ENCODE data around the gene LRRTM4.
"Not testable (repeated sequence)": the region's sequence is repeated elsewhere in the genome, so short reads cannot be mapped to it uniquely, and the experiment has no call there.

LRRTM4 gene

GRCh38 chr2:77155511-77155910, 366.7 kb downstream of the LRRTM4 start:
- DNase-seq: no peak

GRCh38 chr2:77149565-77149964, 372.6 kb downstream of the LRRTM4 start:
- DNase-seq: no peak

- no peak for DNase-seq
Measured at GRCh38 chr2:77147153-77147552, 375.0 kb downstream of the LRRTM4 start.

GRCh38 chr2:77144772-77145171, 377.4 kb downstream of the LRRTM4 start:
- no peak for DNase-seq

GRCh38 chr2:77142141-77142540, 380.0 kb downstream of the LRRTM4 start:
- DNase-seq: no peak

GRCh38 chr2:77128479-77128878, 393.7 kb downstream of the LRRTM4 start:
- DNase-seq: not testable (repeated sequence)

GRCh38 chr2:77127345-77127744, 394.8 kb downstream of the LRRTM4 start:
- no peak for DNase-seq

- no peak for DNase-seq
Measured at GRCh38 chr2:77121518-77121917, 400.7 kb downstream of the LRRTM4 start.

- no peak for DNase-seq
Measured at GRCh38 chr2:77119333-77119732, 402.8 kb downstream of the LRRTM4 start.

GRCh38 chr2:77108915-77109314, 413.3 kb downstream of the LRRTM4 start:
- DNase-seq: no peak

- DNase-seq: no peak
Measured at GRCh38 chr2:77105008-77105407, 417.2 kb downstream of the LRRTM4 start.

- DNase-seq: peak; percentile 27
Measured at GRCh38 chr2:77104554-77104953, 417.6 kb downstream of the LRRTM4 start.

- DNase-seq: no peak
Measured at GRCh38 chr2:77102927-77103326, 419.2 kb downstream of the LRRTM4 start.

GRCh38 chr2:77101796-77102452, 420.3 kb downstream of the LRRTM4 start:
- DNase-seq: no peak

GRCh38 chr2:77099961-77100360, 422.2 kb downstream of the LRRTM4 start:
- no peak for DNase-seq

- not testable (repeated sequence) for DNase-seq
Measured at GRCh38 chr2:77095525-77095924, 426.7 kb downstream of the LRRTM4 start.

GRCh38 chr2:77095096-77095495, 427.1 kb downstream of the LRRTM4 start:
- DNase-seq: no peak

- DNase-seq: not testable (repeated sequence)
Measured at GRCh38 chr2:77088424-77088823, 433.8 kb downstream of the LRRTM4 start.

- no peak for DNase-seq
Measured at GRCh38 chr2:77087987-77088414, 434.2 kb downstream of the LRRTM4 start.

GRCh38 chr2:77086478-77086877, 435.7 kb downstream of the LRRTM4 start:
- DNase-seq: no peak

GRCh38 chr2:77086051-77086450, 436.1 kb downstream of the LRRTM4 start:
- DNase-seq: no peak

- no peak for DNase-seq
Measured at GRCh38 chr2:77085561-77085960, 436.6 kb downstream of the LRRTM4 start.

GRCh38 chr2:77081597-77081996, 440.6 kb downstream of the LRRTM4 start:
- no peak for DNase-seq

GRCh38 chr2:77064324-77064723, 457.9 kb downstream of the LRRTM4 start:
- DNase-seq: no peak

- no peak for DNase-seq
Measured at GRCh38 chr2:77054938-77055337, 467.2 kb downstream of the LRRTM4 start.

Data from OCI-M1 (cell line).